Smooth muscle cell of the brain vasculature (primary cell): ENCODE data around the gene SUGP1.
"Not testable (repeated sequence)": the region's sequence is repeated elsewhere in the genome, so short reads cannot be mapped to it uniquely, and the experiment has no call there.

Experiments
- DNase-seq: peaks from one replicate; pipeline ENCODE4 v3.0.0-alpha.2; 2012; ENCODE audit warnings: low read depth, low spot score

Gene SUGP1, protein sequence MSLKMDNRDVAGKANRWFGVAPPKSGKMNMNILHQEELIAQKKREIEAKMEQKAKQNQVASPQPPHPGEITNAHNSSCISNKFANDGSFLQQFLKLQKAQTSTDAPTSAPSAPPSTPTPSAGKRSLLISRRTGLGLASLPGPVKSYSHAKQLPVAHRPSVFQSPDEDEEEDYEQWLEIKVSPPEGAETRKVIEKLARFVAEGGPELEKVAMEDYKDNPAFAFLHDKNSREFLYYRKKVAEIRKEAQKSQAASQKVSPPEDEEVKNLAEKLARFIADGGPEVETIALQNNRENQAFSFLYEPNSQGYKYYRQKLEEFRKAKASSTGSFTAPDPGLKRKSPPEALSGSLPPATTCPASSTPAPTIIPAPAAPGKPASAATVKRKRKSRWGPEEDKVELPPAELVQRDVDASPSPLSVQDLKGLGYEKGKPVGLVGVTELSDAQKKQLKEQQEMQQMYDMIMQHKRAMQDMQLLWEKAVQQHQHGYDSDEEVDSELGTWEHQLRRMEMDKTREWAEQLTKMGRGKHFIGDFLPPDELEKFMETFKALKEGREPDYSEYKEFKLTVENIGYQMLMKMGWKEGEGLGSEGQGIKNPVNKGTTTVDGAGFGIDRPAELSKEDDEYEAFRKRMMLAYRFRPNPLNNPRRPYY

DNA sequence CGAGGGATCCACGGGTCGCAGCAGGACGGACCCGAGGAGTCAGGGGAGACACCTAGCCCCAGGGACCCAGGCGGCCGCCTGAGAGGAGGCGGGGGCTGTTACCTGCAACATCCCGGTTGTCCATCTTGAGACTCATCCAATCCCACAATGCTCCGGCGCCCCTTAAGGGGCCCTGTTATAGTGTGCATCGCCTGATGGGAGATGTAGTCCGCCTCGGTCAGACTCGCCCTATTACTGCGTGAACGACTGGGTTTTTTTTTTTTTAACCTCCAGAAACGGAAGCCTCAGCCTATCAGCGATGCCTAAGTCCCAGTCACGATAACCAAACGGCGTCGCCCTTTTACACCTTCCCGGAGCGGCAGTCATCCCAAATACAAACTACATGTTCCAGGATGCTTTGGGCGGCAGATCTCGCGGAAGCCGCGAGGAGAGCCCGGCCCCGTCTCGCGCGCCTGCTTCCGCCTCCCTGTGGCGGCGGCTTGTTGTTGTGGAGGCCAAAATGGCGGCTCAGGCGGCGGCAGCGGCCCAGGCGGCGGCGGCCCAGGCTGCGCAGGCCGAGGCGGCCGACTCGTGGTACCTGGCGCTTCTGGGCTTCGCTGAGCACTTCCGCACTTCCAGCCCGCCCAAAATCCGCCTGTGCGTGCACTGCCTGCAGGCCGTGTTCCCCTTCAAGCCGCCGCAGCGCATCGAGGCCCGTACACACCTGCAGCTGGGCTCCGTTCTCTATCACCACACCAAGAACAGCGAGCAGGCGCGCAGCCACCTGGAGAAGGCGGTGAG lies at the start of gene SUGP1, which contains the start of gene MAU2:
Gene SUGP1 (minus strand): TSS at position 149 of the 780 bp plus-strand sequence. CDS start 13 bp downstream, at position 136.
Gene MAU2 (plus strand): TSS at position 469 of the 780 bp plus-strand sequence. CDS start 31 bp downstream, at position 500.
- peak; percentile 84 for DNase-seq

DNA sequence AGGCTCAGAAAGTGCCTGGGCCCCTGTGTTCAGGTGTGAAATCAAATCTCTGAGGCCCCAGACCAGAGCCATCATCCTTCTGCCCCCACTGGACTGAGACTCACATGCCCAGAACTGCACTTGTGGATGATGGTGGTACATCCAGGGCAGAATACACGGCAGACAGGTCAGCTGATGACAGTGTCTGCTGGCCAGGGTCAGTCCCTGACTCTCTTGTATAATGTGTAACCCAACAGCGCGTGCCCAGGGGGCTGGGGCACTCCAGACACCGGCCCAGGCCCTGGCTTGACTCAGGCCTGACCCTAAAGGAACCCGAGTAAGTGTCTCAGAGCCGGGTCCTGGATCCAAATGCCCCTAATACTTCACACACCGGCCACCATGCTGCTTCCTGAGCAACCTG lies 47.8 kb upstream of the SUGP1 start:
- DNase-seq: no peak

DNA sequence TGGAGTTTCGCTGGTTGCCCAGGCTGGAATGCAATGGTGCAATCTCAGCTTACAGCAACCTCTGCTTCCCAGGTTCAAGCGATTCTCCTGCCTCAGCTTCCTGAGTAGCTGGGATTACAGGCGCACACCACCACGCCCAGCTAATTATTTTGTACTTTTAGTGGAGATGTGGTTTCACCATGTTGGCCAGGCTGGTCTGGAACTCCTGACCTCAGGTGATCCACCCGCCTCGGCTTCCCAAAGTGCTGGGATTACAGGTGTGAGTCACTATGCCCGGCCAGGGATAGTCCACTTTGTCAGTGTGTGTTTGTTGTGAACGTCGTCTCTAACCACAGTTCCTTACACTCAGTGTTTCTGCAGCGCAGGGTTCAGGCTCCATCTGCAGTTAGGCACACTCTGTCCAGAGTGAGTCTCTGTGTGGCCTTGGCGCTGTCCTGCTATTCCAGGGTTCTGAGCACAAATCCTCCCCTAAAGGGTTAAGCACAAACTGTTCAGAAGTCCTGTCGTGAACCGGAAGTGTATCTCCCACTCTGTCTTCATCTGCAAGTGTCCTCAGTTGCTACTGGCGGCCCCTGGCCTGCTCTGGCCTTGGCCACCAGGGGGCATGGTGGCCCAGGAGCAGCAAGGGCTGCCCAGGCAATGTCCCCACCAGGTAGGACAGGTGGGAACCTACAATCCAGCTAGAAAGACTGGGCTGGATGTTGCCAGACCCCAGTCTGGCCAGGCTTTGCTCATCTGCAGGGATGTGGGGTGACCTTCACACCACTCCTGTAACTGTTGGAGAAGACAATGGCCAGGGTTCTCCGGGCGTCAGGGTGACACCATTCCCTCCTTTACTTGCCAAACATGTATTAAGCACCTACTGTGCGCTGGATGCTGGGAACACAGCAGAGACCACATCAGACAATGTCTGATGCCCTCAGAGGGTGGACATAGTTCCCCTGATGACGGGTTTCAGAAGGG lies 46.4 kb upstream of the SUGP1 start:
- DNase-seq: peak; percentile 29

DNA sequence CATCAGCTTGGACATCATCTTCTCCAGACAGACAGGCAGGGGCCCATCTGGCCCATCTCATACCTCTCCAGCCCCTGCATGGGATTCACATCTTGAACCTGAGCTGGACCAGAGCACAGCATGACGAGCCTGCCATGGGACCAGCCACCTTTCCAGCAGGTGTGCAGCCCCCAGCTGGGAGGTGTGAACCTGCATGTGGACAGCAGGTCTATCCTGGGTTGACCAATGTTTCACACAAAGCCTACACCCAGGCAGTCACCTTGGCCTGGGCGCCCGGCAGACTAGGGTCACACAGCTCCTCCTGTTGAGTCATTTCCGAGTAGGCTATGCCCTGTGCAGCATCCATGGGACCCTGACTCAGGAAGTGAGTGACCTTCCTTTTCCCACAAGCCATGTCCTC lies 41.8 kb upstream of the SUGP1 start:
- no peak for DNase-seq

DNA sequence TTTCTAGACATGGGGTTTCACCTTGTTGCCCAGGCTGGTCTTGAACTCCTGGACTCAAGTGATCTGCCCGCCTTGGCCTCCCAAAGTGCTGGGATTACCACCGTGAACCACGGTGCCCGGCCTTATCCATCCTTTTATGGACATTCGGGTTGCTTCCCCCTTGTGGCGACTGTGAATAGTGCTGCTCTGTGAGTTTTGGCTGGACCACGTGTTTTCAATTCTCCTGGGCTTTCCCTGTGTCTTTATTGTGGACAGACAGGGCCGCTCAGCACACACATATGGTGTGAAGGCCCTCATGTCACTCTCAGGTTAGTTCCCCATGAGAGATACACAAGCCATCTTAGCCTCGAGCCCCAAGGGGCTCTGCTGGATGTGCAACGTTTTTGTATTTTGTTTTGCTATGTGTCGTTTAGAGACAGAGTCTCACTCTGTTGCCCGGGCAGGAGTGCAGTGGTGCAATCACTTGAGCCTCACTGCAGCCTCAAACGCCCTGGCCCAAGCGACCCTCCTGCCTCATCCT lies 40.8 kb upstream of the SUGP1 start:
- DNase-seq: peak; percentile 67

DNA sequence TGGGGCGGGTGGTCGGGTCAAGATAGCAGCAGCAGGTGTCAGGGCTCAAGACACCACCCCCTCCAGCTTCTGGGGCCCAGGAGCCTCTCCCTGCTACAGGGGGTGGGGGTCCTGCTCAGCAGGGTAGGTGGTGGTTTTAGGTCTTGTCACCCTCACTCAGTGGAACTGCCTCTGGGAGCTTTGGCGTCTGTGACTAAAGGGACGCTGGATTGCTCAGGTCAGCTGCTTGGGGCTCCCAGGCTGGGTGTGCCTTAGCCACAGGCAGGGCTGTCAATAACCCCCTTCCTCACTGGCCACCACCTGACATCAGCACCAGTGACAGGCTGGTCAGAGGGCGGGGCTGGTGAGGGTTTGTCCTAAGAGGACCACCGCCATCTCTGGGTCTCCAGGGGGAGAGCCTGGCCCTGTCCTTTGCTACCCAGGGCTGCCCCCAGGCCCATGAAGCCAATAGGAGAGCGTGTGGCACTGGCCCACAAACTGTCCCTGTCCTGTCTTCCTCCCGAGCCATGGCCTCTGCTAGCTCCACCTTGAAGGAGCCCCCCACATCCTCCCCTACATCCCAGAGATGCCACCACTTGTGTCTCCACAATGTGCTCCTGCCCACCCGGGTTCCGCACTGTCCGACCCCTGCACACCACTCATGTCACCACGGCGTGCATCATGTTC lies 36.7 kb upstream of the SUGP1 start:
- DNase-seq: no peak

DNA sequence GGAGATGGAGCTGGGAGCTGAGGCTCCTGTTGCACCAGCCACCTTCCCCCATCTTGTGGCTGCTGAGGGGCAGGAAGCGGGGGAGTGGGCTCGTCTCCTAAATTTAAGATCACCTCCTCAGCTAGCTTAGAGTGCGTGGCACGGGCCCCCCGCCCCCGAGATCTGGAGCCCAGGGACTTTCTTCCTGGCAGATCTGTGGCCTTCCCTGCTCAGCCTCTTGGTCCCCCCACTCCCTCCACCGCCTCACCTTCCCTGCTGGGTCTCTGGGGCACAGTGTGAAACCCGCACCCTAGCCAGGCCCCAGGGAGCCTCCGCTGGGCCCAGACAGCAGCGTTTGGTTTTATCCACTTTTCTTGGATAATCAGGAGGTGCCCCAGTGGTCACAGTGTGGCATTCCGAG lies 36.2 kb upstream of the SUGP1 start:
- DNase-seq: no peak

DNA sequence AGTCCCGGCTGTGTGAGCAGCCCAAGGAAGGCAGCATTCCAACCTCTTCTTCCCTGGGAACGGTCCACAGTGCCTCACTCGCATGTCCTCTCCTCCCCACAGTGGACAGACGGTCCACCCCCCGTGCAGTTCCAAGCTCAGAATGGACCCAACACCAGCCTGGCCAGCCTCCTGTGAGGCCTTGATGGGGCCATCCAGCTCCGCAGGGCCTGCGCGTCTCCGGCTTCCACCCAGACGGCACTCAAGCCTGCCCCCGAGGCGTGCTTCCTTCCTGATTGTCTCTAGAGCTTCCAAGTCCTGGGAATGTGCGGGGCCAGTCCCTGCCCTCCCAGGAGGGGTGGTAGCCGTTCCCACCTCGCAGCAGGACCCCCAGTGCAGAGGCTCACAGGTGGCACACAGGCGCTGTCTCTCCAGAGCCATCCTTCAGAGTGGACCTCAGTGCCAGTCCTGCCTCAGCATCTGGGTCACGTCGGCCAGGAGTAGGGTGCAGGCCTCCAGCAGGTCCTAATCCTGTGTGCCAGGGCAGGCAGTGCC lies 35.4 kb upstream of the SUGP1 start:
- DNase-seq: no peak

DNA sequence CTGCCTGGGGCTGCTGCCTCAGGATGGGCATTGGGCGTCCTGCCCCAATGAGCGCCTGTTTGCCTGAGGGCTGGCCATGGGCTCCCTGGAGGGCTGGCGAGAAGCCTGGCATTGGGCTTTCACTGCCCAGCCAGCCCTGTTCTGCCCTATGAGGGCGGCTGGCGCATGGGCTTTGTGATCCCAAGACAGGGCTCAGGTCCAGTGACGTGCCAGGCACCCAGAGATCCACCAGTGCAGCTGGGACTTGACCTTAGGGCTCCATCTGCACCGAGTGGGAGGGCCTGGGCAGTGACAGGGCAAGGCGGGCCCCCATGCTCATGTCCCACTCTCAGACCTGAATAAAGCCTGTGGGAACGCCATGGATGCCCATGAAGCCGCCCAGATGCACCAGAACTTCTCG lies 34.6 kb upstream of the SUGP1 start:
- no peak for DNase-seq

DNA sequence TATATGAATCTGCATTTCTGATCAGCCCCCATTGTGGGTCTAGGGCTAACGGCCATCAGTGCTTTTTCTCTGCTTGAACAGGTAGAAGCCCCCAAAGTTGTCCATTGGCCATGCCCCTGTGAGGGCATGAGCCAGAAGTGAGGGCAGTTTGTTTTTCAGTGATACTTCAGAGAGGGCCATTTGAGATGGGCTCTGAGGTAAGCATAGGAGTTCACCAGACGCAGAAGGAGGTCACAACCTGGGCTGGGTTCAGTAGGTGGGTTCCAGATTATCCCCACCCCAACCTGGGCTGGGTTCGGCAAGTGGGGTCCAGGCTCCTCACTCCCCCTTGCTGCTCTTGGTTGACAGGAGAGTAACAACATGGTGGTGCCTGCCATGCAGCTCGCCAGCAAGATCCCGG lies 33.7 kb upstream of the SUGP1 start:
- no peak for DNase-seq

DNA sequence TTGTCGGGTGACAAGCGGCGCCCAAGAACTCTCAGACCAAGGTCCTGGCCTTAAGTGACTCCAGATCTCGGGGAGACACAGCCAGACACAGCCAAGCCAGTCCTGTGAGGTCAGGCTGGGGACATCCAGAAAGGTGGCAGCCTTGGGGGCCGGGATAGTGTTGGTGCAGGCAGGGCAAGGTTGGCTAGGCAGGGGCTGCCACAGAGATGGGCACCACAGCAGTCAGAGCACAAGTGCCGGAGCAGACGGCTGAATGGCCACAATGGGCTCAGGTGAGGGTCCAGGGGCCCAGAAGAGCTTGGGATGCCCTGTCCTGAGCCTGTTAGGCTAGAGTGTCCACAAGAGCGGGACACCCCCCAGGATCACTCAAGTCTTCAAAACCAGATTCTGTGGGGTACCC lies 32.5 kb upstream of the SUGP1 start:
- no peak for DNase-seq

DNA sequence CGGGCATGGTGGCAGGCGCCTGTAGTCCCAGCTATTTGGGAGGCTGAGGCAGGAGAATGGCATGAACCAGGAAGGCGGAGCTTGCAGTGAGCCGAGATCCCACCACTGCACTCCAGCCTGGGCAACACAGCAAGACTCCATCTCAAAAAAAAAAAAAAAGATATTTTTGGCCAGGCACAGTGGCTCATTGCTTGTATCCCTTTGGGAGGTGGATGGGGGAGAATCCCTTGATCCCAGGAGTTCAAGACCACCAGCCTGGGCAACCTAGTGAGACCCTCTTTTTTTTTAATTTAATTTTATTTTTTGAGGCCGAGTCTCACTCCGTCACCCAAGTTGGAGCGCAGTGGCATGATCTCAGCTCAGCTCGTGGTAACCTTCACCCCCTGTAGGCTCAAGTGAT lies 30.4 kb upstream of the SUGP1 start:
- not testable (repeated sequence) for DNase-seq

DNA sequence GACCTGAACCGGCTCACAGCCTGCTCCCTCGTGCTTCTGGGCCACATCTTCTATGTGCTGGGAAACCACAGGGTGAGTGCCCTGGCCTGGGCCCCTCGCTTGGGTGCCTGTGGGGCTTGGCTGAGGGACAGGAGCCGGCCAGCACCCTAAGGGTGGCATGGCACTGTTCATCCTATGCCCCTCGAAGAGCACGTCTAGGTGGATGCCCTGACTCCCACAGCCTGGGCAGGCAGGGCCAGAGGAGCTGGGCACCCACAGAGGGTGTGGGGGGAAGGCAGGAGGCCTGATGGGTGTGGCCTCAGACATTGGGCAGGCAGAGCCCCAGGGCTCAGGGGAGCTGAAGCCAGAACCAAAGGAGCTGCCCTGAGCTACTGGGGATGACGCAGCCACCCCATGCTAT lies 29.1 kb upstream of the SUGP1 start:
- DNase-seq: no peak

DNA sequence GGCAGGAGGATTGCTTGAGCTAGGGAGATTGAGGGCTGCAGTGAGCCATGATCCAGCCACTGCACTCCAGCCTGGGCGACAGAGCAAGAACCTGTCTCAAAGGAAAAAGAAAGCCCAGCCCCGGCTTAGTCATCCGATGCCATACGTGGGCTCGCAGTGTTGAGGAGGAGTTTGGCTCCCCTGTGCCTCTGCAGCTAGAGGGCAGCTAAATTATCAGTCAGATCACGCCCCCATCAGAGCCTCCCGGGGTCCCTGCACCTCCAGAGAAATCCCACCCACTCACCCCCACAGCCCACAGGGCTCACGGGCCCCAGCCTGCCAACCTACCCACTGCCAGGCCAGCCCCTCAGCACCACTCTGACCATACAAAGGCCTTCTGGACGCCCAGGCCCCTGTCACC lies 28.0 kb upstream of the SUGP1 start:
- DNase-seq: no peak

DNA sequence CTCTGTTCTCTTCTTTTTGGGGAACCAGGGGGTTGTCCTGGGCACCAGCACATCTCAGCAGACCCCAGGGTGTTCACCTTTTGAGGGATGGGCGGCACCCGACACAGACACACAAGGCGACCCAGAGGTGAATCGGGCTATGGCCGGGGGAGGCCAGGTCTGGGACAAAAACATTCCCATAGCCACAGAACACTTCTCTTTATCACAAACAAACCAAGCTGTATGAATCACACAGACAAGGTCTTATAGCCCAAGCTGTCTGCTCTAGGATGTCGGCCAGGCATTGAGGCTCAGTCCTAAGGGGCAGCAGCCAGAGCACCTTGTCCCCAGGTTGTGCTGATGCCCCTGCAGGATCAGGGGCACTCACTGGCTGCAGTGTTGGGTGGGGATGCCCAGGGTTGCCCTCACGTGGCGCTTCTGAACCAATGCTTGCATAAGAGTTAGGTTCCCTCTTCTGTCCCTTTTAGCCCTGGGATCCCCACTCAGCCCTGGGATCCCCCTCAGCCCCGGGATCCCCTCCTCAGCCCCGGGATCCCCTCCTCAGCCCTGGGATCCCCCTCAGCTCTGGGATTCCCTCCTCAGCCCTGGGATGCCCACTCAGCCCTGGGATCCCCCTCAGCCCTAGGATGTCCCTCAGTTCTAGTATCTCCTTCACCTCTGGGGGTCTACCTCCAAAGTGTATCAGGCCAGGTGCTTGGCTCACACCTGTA lies 27.2 kb upstream of the SUGP1 start:
- no peak for DNase-seq

DNA sequence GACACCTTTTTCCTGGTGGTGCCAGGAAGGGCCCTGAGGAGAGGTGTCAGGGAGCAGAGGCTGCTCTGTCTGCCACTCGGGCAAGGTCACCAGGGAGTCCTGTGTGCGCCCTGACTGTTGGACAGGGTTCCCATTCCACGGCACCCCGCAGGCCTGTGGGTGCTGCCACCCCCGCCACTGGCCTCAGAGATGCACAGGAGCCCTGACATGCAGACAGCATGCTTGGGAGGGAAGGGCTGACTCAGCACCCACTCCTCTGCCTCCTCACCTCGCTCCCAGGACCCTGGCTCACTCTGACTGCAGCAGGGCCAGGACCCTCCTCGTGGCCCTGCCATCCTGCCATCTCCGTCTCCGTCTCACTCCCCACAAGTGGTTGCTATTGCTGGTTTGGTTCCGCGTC lies 25.7 kb upstream of the SUGP1 start:
- no peak for DNase-seq

DNA sequence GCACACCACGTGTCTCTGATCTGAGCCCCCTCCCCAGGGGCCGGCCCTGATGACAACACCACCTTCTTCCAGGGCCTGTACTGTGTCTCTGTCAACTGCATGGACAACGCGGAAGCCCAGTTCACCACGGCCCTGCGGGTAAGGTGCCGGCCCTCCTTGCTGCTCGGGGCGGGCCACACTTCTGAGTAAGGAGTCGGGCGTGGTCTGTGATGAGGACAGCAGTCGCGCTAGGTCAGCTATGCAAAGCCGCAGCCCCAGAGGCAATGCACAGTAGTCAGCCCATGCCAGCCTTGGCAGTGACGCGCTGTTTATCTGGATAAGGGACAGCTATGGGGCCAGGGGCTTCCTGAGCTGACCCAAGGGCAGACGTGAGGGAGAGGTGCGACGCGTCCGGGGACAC lies 24.9 kb upstream of the SUGP1 start:
- DNase-seq: no peak

DNA sequence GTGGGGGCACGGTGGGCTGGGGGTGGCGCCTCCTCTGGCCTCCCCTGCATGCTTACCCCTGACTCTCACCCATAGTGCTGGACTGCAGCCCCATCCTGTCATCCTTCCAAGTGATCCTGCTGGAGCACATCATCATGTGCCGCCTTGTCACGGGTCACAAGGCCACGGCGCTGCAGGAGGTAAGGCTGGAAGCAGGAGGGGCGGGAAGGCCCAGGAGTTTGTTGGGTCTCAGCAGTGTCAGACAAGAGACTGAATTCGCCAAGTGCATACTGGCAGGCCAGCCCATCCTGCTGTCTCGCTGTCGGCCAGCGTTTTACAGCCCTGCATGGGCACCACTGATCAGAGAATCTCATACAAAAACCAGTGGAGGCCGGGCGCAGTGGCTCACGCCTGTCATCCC lies 23.5 kb upstream of the SUGP1 start:
- no peak for DNase-seq

DNA sequence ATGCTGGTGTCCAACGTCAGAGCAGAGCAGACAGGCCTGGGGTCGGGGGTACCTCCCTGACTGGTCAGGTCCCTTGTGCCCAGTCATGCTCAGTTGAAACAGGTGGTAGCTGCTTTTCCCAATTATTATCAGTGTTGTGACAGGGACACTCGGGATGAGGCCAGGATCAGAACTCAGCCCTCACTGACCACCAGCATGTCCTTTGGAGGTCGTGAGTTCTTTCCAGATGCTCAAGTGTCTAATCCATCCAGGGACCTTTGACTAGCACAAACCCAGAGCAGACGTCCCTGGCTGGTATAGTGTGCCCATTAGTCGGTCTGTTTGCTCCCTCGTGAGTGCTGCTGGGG lies 22.7 kb upstream of the SUGP1 start:
- DNase-seq: no peak
